Measurements from ENCODE around the gene CEP83.

The CEP83 gene

GRCh38 chr12:94260017-94260416 is 199.7 kb downstream of the CEP83 start:
- Mint-ChIP-seq H3K4me3 (no peak overlapping the region), H3K4me1 (peaks cover 30% of the 10 kb centered on the region), H3K27me3 (ENCODE audit: low read depth, poor library complexity) (peaks cover 3% of the 10 kb centered on the region), H3K27ac (no peak overlapping the region), H3K9me3 (peaks cover 3% of the 10 kb centered on the region), H3K36me3 (ENCODE audit: low read depth) (no peaks in the 10 kb centered on the region)
- no peak for DNase-seq
- TF ChIP-seq CTCF (IDR thresholded peaks at IDR 0.05) = no peak

GRCh38 chr12:94258593-94258992 is 201.1 kb downstream of the CEP83 start:
- Mint-ChIP-seq H3K36me3 (ENCODE audit: low read depth) (no peaks in the 10 kb centered on the region), H3K27ac (no peak overlapping the region)

More at GRCh38 chr12:94258593-94258992, 201.1 kb downstream of the CEP83 start:
- peaks cover 3% of the 10 kb centered on the region for H3K9me3 Mint-ChIP-seq
- DNase-seq = no peak
- H3K4me3 Mint-ChIP-seq = no peak overlapping the region
- H3K27me3 Mint-ChIP-seq (ENCODE audit: low read depth, poor library complexity) = peaks cover 3% of the 10 kb centered on the region
- H3K4me1 Mint-ChIP-seq = peaks cover 18% of the 10 kb centered on the region
- no peak for TF ChIP-seq CTCF (IDR thresholded peaks at IDR 0.05)
